ENCODE results near the gene SORCS2. TPM values are rescaled to one million over a fixed set of nuclear protein-coding genes. Genes with fewer than 3 reads are reported as not detected.

Gene SORCS2
- polyA plus RNA-seq, 3 donors: 0.46 to 0.55 TPM; not detected in 1

DNA sequence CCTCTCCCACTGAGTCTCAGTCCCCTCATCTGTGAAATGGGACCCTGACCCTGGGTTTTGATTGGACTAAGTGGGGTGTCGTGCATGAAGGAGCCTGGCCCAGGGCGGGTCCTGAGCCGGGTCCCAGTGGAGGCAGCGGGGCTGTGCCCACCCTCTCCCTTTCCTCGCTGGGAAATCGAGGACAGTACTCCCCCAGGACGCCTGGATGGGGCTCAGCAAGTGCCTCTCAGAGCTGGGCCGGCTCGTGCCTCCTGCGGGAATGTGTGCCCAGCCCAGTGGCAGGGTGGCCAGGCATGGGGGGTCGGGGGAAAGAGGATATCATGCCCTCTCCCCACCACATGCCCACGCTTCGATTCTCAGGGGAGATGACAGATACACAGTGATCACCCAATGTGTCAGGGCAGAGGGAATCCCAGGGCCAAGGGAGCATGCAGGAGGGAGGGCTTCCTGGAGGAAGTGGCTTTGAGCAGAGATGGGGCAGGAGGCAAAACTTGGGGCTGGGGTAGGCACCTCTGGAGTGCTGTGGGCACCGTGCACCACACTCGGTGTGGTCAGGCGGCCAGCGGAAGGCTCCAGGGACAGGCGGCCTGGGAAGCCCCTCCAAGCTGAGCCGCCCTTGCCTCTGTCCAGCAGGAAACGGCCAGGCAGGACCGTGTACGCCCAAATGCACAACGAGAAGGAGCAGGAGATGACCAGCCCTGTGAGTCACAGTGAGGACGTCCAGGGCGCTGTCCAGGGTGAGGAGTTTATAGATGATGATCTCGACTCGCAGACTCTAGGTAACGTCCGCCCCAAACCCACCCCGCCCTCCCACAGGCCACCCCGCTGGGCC, 544.3 kb downstream of the SORCS2 start:
- Histone ChIP-seq H3K4me1 (ENCODE audit: control insufficient read depth in 1 of 2, insufficient read depth in 2 of 2, low read length in 2 of 2) (no peaks in the 10 kb centered on the region), H3K4me2 (replicated peaks; ENCODE audit: extremely low read depth, low read length, poor library complexity, severe bottlenecking) (no peak overlapping the region), H3K9ac (ENCODE audit: insufficient read depth, low read length, poor library complexity, severe bottlenecking) (no peak overlapping the region), H3K4me3 (replicated peaks in 1 of 3; ENCODE audit: low read depth in 2 of 3, low read length in 3 of 3) (no peak overlapping the region), H4K20me1 (ENCODE audit: insufficient read depth, low read length) (no peaks in the 10 kb centered on the region), H3K27ac (ENCODE audit: low read depth in 1 of 2, low read length in 2 of 2) (no peak overlapping the region), H3K79me2 (ENCODE audit: insufficient read depth, low read length) (no peaks in the 10 kb centered on the region), H3K9me3 (replicated peaks in 1 of 2; ENCODE audit: control insufficient read depth in 1 of 2, insufficient read depth in 1 of 2, low read length in 2 of 2) (peaks cover 0 to 8% of the 10 kb centered on the region in 2 donors), H2AFZ (ENCODE audit: insufficient read depth, low read depth, low read length, poor library complexity, severe bottlenecking) (no peak overlapping the region), H3K27me3 (ENCODE audit: control insufficient read depth in 2 of 2, insufficient read depth in 2 of 2, low read length in 2 of 2) (no peaks in the 10 kb centered on the region), H3K36me3 (replicated peaks in 1 of 2; ENCODE audit: control insufficient read depth in 1 of 2, insufficient read depth in 2 of 2, low read length in 2 of 2) (no peaks in the 10 kb centered on the region)
- intact Hi-C loops (cut with micrococcal nuclease): no loop called here
- no peak for TF ChIP-seq CTCF (IDR thresholded peaks at IDR 0.05)
- Mint-ChIP-seq H3K4me1 (no peaks in the 10 kb centered on the region), H3K36me3 (no peaks in the 10 kb centered on the region), H3K4me3 (no peak overlapping the region), H3K9me3 (peaks cover 0 to 7% (median 6%) of the 10 kb centered on the region in 7 donors), H3K27me3 (ENCODE audit: low read depth in 3 of 3) (peaks cover 8 to 15% (median 9%) of the 10 kb centered on the region in 3 donors), H3K27ac (no peak overlapping the region)
- 85% methylated on average over 20 of the region's 31 CpGs for WGBS (ENCODE audit: insufficient coverage)
- no peak for DNase-seq

- Histone ChIP-seq H3K4me3 (replicated peaks in 1 of 3; ENCODE audit: low read depth in 2 of 3, low read length in 3 of 3) (no peak overlapping the region), H3K79me2 (ENCODE audit: insufficient read depth, low read length) (no peaks in the 10 kb centered on the region), H3K4me2 (replicated peaks; ENCODE audit: extremely low read depth, low read length, poor library complexity, severe bottlenecking) (no peak overlapping the region), H4K20me1 (ENCODE audit: insufficient read depth, low read length) (no peaks in the 10 kb centered on the region), H2AFZ (ENCODE audit: insufficient read depth, low read depth, low read length, poor library complexity, severe bottlenecking) (no peak overlapping the region), H3K36me3 (replicated peaks in 1 of 2; ENCODE audit: control insufficient read depth in 1 of 2, insufficient read depth in 2 of 2, low read length in 2 of 2) (no peaks in the 10 kb centered on the region), H3K4me1 (ENCODE audit: control insufficient read depth in 1 of 2, insufficient read depth in 2 of 2, low read length in 2 of 2) (no peaks in the 10 kb centered on the region), H3K27ac (ENCODE audit: low read depth in 1 of 2, low read length in 2 of 2) (no peak overlapping the region), H3K9me3 (replicated peaks in 1 of 2; ENCODE audit: control insufficient read depth in 1 of 2, insufficient read depth in 1 of 2, low read length in 2 of 2) (peaks cover 0 to 8% of the 10 kb centered on the region in 2 donors), H3K9ac (ENCODE audit: insufficient read depth, low read length, poor library complexity, severe bottlenecking) (no peak overlapping the region), H3K27me3 (ENCODE audit: control insufficient read depth in 2 of 2, insufficient read depth in 2 of 2, low read length in 2 of 2) (no peaks in the 10 kb centered on the region)
- H3K4me1 Mint-ChIP-seq: peaks cover under 1% of the 10 kb centered on the region
- H3K9me3 Mint-ChIP-seq: peaks cover 0 to 7% (median 6%) of the 10 kb centered on the region in 7 donors
- intact Hi-C loops (cut with micrococcal nuclease): no loop called here
- WGBS (ENCODE audit: insufficient coverage): 74% methylated on average over 14 of the region's 14 CpGs
- no peaks in the 10 kb centered on the region for H3K36me3 Mint-ChIP-seq
- no peak for TF ChIP-seq CTCF (IDR thresholded peaks at IDR 0.05)
- DNase-seq: no peak
- H3K27me3 Mint-ChIP-seq (ENCODE audit: low read depth in 3 of 3): peaks cover 8 to 15% (median 9%) of the 10 kb centered on the region in 3 donors
- no peak overlapping the region for H3K27ac Mint-ChIP-seq
- no peak overlapping the region for H3K4me3 Mint-ChIP-seq
These were observed 544.9 kb downstream of the SORCS2 start for GRCh38 chr4:7737268-7737645.

All from CD14-positive monocyte (primary cell).